ENCODE data around the gene MAP2K1.

DNA sequence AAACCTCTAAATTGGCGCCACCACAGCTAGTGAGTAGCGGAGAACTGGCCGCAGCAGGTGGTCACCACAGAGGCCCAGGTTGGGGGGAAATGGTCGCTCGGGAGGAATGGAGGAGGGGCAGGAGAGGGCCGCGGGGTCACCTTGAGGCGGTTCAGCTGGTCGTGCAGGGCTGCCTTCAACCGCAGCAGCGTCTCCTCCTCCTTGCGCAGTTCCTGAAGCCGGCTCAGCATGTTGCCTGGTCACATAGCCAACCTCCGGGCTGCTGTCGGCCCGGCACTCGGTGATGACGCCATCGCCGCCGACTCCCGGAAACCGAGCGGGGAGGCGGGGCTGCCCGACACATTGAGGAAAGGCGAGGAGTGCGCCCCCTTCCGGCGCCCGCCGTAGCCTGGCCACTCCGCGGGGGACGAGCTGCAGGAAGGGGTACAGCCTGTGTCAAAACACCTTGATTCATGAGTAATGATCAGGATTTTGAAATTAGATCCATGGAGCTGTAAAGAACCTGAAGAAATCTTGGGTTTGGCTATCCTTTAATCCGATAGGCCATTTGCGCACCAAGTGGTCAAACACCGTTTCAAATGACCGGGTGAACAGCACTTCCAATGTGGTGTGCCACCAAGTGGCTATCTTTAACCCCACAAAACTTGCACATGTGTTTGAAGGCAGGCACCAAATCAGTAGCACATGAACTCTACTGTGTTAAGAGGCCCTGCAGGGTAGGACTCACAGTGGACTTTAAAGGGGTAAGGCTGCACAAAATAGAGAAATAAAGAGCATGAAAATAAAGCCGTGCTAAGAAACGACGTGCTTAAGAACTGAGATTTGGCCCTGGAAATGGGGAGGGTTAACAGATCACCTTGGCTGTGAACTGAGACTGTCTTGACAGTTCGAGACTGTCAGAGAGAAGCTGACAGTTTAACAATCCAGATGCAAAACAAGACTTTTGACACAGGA, 111.1 kb downstream of the MAP2K1 start, which contains the start of gene SNAPC5:
- TF ChIP-seq SUZ12 (IDR thresholded peaks at IDR 0.05; ENCODE audit: extremely low read depth, insufficient read depth, insufficient read length) (no peak), ZNF274 (IDR thresholded peaks at IDR 0.05; ENCODE audit: low read depth, low read length) (no peak)

Measured in NT2/D1 (cell line).